ENCODE results near the gene DDX3X.

- TF ChIP-seq CTCF (IDR thresholded peaks at IDR 0.05): no peak
- no peak for TF ChIP-seq POLR2A (IDR thresholded peaks at IDR 0.05)
Measured at GRCh38 chrX:41386222-41386990, 52.4 kb downstream of the DDX3X start.
